Measurements from ENCODE around the gene INPP4B.
"Not testable (repeated sequence)": the region's sequence is repeated elsewhere in the genome, so short reads cannot be mapped to it uniquely, and the experiment has no call there.

INPP4B gene

GRCh38 chr4:142663828-142664227 lies 182.3 kb downstream of the INPP4B start:
- DNase-seq (ENCODE audit: low spot score), result no peak
- TF ChIP-seq CTCF (IDR thresholded peaks at IDR 0.05; ENCODE audit: borderline replicate concordance, control extremely low read depth, extremely low read depth, insufficient read depth, missing control alignments), result no peak
- in situ Hi-C loops (cut with MboI; ENCODE audit: low sequenced_read_pairs, unreplicated experiment), result no loop called here

- TF ChIP-seq CTCF (IDR thresholded peaks at IDR 0.05; ENCODE audit: borderline replicate concordance, control extremely low read depth, extremely low read depth, insufficient read depth, missing control alignments), result no peak
- DNase-seq (ENCODE audit: low spot score), result no peak
- in situ Hi-C loops (cut with MboI; ENCODE audit: low sequenced_read_pairs, unreplicated experiment), result no loop called here
Measured at GRCh38 chr4:142660728-142661127, 185.4 kb downstream of the INPP4B start.

- no peak for TF ChIP-seq CTCF (IDR thresholded peaks at IDR 0.05; ENCODE audit: borderline replicate concordance, control extremely low read depth, extremely low read depth, insufficient read depth, missing control alignments)
- no peak for DNase-seq (ENCODE audit: low spot score)
- in situ Hi-C loops (cut with MboI; ENCODE audit: low sequenced_read_pairs, unreplicated experiment), result no loop called here
Measured at GRCh38 chr4:142656178-142656577, 189.9 kb downstream of the INPP4B start.

- no peak for DNase-seq (ENCODE audit: low spot score)
Measured at GRCh38 chr4:142648378-142648777, 197.7 kb downstream of the INPP4B start.

GRCh38 chr4:142645475-142646108 lies 200.5 kb downstream of the INPP4B start:
- TF ChIP-seq CTCF (IDR thresholded peaks at IDR 0.05; ENCODE audit: borderline replicate concordance, control extremely low read depth, extremely low read depth, insufficient read depth, missing control alignments), result no peak
- no peak for DNase-seq (ENCODE audit: low spot score)
- in situ Hi-C loops (cut with MboI; ENCODE audit: low sequenced_read_pairs, unreplicated experiment), result no loop called here

More at GRCh38 chr4:142648378-142648777, 197.7 kb downstream of the INPP4B start:
- no peak for TF ChIP-seq CTCF (IDR thresholded peaks at IDR 0.05; ENCODE audit: borderline replicate concordance, control extremely low read depth, extremely low read depth, insufficient read depth, missing control alignments)
- in situ Hi-C loops (cut with MboI; ENCODE audit: low sequenced_read_pairs, unreplicated experiment), result no loop called here

GRCh38 chr4:142644628-142645027 lies 201.5 kb downstream of the INPP4B start:
- in situ Hi-C loops (cut with MboI; ENCODE audit: low sequenced_read_pairs, unreplicated experiment); DNase-seq (ENCODE audit: low spot score): not testable (repeated sequence)

- no peak for TF ChIP-seq CTCF (IDR thresholded peaks at IDR 0.05; ENCODE audit: borderline replicate concordance, control extremely low read depth, extremely low read depth, insufficient read depth, missing control alignments)
- no peak for DNase-seq (ENCODE audit: low spot score)
- in situ Hi-C loops (cut with MboI; ENCODE audit: low sequenced_read_pairs, unreplicated experiment), result no loop called here
Measured at GRCh38 chr4:142637614-142638013, 208.5 kb downstream of the INPP4B start.
